ENCODE data around the gene PPM1E. TPM values are rescaled to one million over a fixed set of nuclear protein-coding genes. Genes with fewer than 3 reads are reported as not detected.

The PPM1E gene
- total RNA-seq, 1 donor from 2014 or later: 0.26 TPM

DNA sequence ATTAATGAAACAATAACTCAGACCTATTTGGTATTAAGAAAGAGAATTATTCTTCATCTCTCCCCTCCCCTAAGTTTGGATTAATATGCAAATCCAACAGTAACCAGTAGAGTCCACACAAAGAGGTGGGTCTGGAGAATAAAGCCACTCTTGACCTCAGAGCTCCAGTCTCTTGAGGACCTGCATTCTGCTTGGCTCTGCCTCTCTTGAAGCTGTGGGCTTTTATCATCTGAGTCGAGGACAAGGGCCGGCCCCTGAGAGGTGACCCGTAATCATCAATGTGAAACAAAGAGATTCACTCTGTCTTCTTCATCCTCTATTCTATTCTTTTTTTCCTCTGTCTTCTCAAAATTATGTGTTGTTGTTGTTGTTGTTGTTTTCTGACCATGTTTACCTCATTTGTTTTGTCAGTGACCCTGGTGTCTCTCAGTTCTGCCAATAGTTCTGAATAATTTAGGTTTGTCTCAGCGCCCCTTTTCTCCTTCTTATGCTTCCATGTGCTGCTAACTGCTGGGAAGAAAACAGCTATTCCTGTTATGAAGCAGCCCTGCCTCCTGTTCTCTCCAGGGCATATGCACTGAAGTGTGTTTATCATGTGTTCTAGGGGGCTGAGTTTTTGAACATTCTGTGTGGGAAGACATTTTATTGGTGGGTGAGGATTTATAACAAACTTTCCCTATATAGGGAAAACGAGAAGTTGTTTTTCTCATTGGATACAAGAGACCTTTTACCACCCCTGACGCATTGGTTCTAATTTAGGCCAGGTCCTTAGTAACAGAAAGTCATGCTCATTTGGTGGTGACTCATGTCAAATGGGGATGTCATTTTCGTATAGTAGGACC lies 215.2 kb downstream of the PPM1E start:
- TF ChIP-seq, protein P1, sequence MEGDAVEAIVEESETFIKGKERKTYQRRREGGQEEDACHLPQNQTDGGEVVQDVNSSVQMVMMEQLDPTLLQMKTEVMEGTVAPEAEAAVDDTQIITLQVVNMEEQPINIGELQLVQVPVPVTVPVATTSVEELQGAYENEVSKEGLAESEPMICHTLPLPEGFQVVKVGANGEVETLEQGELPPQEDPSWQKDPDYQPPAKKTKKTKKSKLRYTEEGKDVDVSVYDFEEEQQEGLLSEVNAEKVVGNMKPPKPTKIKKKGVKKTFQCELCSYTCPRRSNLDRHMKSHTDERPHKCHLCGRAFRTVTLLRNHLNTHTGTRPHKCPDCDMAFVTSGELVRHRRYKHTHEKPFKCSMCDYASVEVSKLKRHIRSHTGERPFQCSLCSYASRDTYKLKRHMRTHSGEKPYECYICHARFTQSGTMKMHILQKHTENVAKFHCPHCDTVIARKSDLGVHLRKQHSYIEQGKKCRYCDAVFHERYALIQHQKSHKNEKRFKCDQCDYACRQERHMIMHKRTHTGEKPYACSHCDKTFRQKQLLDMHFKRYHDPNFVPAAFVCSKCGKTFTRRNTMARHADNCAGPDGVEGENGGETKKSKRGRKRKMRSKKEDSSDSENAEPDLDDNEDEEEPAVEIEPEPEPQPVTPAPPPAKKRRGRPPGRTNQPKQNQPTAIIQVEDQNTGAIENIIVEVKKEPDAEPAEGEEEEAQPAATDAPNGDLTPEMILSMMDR (IDR thresholded peaks at IDR 0.05; ENCODE audit: insufficient read depth, low read length, severe bottlenecking): no peak
- H3K4me3 ChIP-seq (ENCODE audit: low read depth, low read length): no peak overlapping the region
- no peaks in the 10 kb centered on the region for H3K27me3 ChIP-seq (ENCODE audit: control insufficient read depth, insufficient read depth, low read length)
- H3K36me3 ChIP-seq (ENCODE audit: control insufficient read depth, insufficient read depth, low read length): no peaks in the 10 kb centered on the region
- FAIRE-seq (no peak), DNase-seq (ENCODE audit: low read depth) (peak; percentile 7)

DNA sequence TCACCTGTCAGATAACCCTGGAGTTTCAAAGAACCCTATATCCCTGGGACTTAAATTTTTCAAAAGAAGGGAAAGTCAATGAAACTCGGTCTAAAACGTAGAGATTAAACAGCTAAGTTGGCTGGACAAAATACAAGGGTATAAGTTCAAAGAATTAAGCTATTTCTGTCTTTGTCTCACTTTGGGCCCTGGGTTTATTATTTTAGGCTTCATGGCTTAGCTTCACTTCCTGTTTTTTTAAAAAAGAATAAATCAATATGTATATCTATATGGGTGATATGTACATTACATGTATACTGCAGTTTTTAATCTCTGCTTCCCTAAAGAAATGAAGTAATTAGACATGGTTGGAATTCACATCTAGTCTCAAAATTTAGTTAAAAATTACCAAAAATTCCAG lies 218.7 kb downstream of the PPM1E start:
- no peak for FAIRE-seq
- TF ChIP-seq, protein P1 (IDR thresholded peaks at IDR 0.05; ENCODE audit: insufficient read depth, low read length, severe bottlenecking): no peak
- Histone ChIP-seq H3K27me3 (ENCODE audit: control insufficient read depth, insufficient read depth, low read length) (no peaks in the 10 kb centered on the region), H3K36me3 (ENCODE audit: control insufficient read depth, insufficient read depth, low read length) (no peaks in the 10 kb centered on the region), H3K4me3 (ENCODE audit: low read depth, low read length) (no peak overlapping the region)
- DNase-seq (ENCODE audit: low read depth): no peak

DNA sequence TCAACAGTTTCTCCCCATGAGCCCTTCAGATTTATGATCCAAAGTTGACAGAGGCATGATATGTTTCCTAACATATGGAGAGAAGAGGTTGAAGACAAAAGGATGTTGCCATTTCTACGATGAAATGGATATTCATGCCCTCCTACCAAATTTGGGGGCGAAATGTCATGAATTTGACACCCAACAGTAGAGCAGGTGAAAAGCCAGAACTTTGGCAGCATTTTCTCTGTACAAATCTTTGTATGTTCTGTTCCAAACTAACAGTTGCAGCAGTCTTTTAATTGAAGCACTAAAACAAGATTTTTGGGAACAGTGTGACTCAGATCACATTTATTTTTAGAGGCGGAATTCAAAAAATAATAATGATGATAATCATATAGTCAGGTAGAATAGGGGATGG lies 220.9 kb downstream of the PPM1E start:
- DNase-seq (ENCODE audit: low read depth) (no peak), FAIRE-seq (no peak)
- TF ChIP-seq, protein P1 (IDR thresholded peaks at IDR 0.05; ENCODE audit: insufficient read depth, low read length, severe bottlenecking): no peak
- no peaks in the 10 kb centered on the region for H3K27me3 ChIP-seq (ENCODE audit: control insufficient read depth, insufficient read depth, low read length)
- no peaks in the 10 kb centered on the region for H3K36me3 ChIP-seq (ENCODE audit: control insufficient read depth, insufficient read depth, low read length)
- H3K4me3 ChIP-seq (ENCODE audit: low read depth, low read length): no peak overlapping the region

DNA sequence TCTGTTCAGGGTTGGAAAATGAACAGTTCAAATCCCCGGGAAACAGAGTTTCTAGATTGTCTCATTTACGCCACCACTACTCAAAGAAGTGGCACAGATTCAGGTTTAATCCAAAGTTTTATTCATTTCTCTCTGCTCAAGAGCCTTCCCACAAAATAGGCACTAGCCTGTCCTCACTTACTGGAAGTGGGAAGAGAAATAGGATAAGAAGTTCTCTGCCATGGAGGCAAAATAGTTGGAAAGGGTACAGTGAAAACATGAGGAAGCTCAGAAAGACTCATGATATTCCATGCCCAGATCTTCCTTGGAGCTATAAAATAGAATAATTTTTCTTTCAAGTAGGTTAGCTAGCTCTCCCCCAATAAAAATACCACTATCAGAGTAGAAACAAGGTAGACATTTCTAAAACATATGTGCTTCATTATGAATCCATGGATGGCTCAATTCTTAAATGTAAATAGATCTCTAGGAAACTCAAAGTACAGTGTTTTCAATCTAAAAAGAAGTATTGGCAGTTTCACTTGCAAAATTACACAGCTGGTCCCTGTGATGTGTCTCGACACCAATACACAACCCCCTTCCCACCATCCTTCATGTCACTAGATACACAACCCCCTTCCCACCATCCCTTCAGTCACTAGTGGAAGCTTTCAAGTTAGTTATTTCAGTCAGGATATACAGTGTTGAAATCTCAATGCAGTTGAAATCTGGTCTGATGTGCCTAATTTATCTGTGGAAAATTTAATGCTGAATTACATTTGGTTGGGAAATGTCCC lies 225.2 kb downstream of the PPM1E start:
- FAIRE-seq (no peak), DNase-seq (ENCODE audit: low read depth) (no peak)
- Histone ChIP-seq H3K4me3 (ENCODE audit: low read depth, low read length) (no peak overlapping the region), H3K27me3 (ENCODE audit: control insufficient read depth, insufficient read depth, low read length) (no peaks in the 10 kb centered on the region), H3K36me3 (ENCODE audit: control insufficient read depth, insufficient read depth, low read length) (no peaks in the 10 kb centered on the region)
- TF ChIP-seq, protein P1 (IDR thresholded peaks at IDR 0.05; ENCODE audit: insufficient read depth, low read length, severe bottlenecking): no peak

DNA sequence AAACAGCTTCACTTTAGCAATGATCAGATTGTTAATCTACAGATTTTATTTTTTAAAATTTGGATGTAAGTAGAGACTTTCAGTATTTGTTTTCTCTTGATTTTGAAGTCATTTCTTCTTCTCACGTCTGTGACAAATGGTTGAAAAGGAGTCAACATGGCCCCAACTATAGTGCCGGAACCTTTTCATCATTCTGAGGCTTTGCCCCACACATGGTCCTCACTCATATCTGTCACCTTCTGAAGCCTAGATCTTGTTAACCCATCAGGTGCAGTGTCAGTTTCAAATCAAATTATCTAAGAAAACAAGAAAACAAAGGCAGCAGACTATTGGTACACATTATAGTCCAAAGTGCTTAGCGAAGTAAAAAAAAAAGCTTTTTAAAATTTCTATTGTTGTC lies 227.0 kb downstream of the PPM1E start:
- H3K27me3 ChIP-seq (ENCODE audit: control insufficient read depth, insufficient read depth, low read length): no peaks in the 10 kb centered on the region
- no peak for FAIRE-seq
- TF ChIP-seq, protein P1 (IDR thresholded peaks at IDR 0.05; ENCODE audit: insufficient read depth, low read length, severe bottlenecking): no peak

More for the DNA sequence above, 227.0 kb downstream of the PPM1E start:
- DNase-seq (ENCODE audit: low read depth): no peak
- Histone ChIP-seq H3K36me3 (ENCODE audit: control insufficient read depth, insufficient read depth, low read length) (no peaks in the 10 kb centered on the region), H3K4me3 (ENCODE audit: low read depth, low read length) (no peak overlapping the region)

Data from bronchial epithelial cell (primary cell).